Measurements from ENCODE around the gene PKD1. TPM values are rescaled to one million over a fixed set of nuclear protein-coding genes. Genes with fewer than 3 reads are reported as not detected.

PKD1 gene
- total RNA-seq, 1 experiment from 2014 or later: 102 TPM

DNA sequence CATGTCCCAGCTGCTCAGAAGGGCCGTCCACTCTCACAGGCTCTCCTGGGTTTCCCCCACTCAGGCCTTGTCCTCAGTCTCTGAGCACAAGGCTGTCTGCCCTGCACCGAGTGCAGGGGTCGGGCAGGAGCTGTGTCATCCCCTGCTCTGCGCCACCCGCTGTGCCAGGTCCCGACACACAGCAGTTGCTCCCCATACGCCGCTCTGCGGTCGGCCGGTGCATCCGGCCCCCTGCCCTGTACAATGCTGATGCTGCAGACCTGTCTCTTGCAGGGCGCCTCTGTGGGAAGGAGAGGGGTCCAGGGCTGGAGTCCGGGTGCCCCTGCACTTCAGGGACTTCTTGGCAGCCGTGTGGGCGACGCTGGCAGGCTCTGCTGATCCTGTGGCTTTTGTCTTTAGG is 81.8 kb downstream of the PKD1 start:
- H3K4me3 Mint-ChIP-seq: no peak overlapping the region
- H3K27ac Mint-ChIP-seq: no peak overlapping the region
- ChIA-PET CTCF (no interaction called here), POLR2A (no interaction called here)
- peaks cover 3% of the 10 kb centered on the region; the same call in 1 of the 2 replicates for H3K36me3 Mint-ChIP-seq
- H3K27me3 Mint-ChIP-seq (ENCODE audit: low read depth): no peaks in the 10 kb centered on the region
- TF ChIP-seq JUN (CRISPR knock-in tag; IDR thresholded peaks at IDR 0.05) (no peak), TEAD1 (CRISPR knock-in tag; IDR thresholded peaks at IDR 0.05) (no peak), IRF2 (CRISPR knock-in tag; IDR thresholded peaks at IDR 0.05; ENCODE audit: borderline replicate concordance, low read depth) (no peak), ZNF138 (CRISPR knock-in tag; conservative IDR thresholded peaks at IDR 0.05) (no peak), IRF1 (CRISPR knock-in tag; IDR thresholded peaks at IDR 0.05) (no peak), GABPB1 (CRISPR knock-in tag; IDR thresholded peaks at IDR 0.05) (no peak), GTF2I (CRISPR knock-in tag; conservative IDR thresholded peaks at IDR 0.05) (no peak), ETV6 (CRISPR knock-in tag; IDR thresholded peaks at IDR 0.05) (no peak), NR3C1 (CRISPR knock-in tag; conservative IDR thresholded peaks at IDR 0.05; ENCODE audit: low read depth) (no peak), FOXP4 (CRISPR knock-in tag; IDR thresholded peaks at IDR 0.05) (no peak), ZNF317 (CRISPR knock-in tag; IDR thresholded peaks at IDR 0.05; ENCODE audit: borderline replicate concordance, low read depth) (no peak), TCF7 (CRISPR knock-in tag; IDR thresholded peaks at IDR 0.05; ENCODE audit: low read depth) (no peak)
- TF ChIP-seq, protein P1, sequence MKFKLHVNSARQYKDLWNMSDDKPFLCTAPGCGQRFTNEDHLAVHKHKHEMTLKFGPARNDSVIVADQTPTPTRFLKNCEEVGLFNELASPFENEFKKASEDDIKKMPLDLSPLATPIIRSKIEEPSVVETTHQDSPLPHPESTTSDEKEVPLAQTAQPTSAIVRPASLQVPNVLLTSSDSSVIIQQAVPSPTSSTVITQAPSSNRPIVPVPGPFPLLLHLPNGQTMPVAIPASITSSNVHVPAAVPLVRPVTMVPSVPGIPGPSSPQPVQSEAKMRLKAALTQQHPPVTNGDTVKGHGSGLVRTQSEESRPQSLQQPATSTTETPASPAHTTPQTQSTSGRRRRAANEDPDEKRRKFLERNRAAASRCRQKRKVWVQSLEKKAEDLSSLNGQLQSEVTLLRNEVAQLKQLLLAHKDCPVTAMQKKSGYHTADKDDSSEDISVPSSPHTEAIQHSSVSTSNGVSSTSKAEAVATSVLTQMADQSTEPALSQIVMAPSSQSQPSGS (CRISPR knock-in tag; IDR thresholded peaks at IDR 0.05; ENCODE audit: borderline replicate concordance, low read depth): no peak
- TF ChIP-seq, protein P2, sequence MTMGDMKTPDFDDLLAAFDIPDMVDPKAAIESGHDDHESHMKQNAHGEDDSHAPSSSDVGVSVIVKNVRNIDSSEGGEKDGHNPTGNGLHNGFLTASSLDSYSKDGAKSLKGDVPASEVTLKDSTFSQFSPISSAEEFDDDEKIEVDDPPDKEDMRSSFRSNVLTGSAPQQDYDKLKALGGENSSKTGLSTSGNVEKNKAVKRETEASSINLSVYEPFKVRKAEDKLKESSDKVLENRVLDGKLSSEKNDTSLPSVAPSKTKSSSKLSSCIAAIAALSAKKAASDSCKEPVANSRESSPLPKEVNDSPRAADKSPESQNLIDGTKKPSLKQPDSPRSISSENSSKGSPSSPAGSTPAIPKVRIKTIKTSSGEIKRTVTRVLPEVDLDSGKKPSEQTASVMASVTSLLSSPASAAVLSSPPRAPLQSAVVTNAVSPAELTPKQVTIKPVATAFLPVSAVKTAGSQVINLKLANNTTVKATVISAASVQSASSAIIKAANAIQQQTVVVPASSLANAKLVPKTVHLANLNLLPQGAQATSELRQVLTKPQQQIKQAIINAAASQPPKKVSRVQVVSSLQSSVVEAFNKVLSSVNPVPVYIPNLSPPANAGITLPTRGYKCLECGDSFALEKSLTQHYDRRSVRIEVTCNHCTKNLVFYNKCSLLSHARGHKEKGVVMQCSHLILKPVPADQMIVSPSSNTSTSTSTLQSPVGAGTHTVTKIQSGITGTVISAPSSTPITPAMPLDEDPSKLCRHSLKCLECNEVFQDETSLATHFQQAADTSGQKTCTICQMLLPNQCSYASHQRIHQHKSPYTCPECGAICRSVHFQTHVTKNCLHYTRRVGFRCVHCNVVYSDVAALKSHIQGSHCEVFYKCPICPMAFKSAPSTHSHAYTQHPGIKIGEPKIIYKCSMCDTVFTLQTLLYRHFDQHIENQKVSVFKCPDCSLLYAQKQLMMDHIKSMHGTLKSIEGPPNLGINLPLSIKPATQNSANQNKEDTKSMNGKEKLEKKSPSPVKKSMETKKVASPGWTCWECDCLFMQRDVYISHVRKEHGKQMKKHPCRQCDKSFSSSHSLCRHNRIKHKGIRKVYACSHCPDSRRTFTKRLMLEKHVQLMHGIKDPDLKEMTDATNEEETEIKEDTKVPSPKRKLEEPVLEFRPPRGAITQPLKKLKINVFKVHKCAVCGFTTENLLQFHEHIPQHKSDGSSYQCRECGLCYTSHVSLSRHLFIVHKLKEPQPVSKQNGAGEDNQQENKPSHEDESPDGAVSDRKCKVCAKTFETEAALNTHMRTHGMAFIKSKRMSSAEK (CRISPR knock-in tag; IDR thresholded peaks at IDR 0.05; ENCODE audit: borderline replicate concordance): no peak
- no peaks in the 10 kb centered on the region; the same call in 1 of the 2 replicates for H3K4me1 Mint-ChIP-seq
- ATAC-seq (no peak), DNase-seq (ENCODE audit: low spot score) (no peak)
- no peaks in the 10 kb centered on the region for H3K9me3 Mint-ChIP-seq

DNA sequence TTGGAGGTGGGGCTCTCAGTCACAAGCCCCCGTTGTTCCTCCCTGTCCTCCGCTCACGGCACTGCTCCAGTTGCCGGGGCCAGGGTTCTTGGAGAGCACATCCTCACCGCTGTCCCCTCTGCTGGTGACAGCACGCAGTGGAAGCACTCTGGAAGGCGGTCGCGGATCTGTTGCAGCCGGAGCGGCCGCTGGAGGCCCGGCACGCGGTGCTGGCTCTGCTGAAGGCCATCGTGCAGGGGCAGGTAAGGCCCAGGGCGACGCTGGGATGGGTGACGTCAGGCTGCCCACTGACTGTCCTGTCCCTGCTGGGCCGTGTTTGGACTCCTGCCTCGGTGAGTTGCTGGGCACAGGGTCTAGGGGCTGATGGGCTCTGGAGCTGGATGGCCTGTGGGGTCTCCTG is 82.5 kb downstream of the PKD1 start:
- no peak overlapping the region for H3K27ac Mint-ChIP-seq
- no peaks in the 10 kb centered on the region for H3K9me3 Mint-ChIP-seq
- peaks cover 3% of the 10 kb centered on the region; the same call in 1 of the 2 replicates for H3K36me3 Mint-ChIP-seq
- POLR2A ChIA-PET: no interaction called here
- peaks cover 6% of the 10 kb centered on the region; the same call in 1 of the 2 replicates for H3K4me1 Mint-ChIP-seq
- H3K27me3 Mint-ChIP-seq (ENCODE audit: low read depth): no peaks in the 10 kb centered on the region
- no peak overlapping the region for H3K4me3 Mint-ChIP-seq
- CTCF ChIA-PET: no interaction called here
- ATAC-seq (no peak), DNase-seq (ENCODE audit: low spot score) (no peak)
- TF ChIP-seq ETV6 (CRISPR knock-in tag; IDR thresholded peaks at IDR 0.05): no peak
- no peak for TF ChIP-seq ATF1 (CRISPR knock-in tag; IDR thresholded peaks at IDR 0.05)
- TF ChIP-seq IRF1 (CRISPR knock-in tag; IDR thresholded peaks at IDR 0.05): no peak
- no peak for TF ChIP-seq ESRRA (CRISPR knock-in tag; IDR thresholded peaks at IDR 0.05; ENCODE audit: borderline replicate concordance)
- TF ChIP-seq NR2C2 (CRISPR knock-in tag; IDR thresholded peaks at IDR 0.05): no peak
- no peak for TF ChIP-seq ELF4 (CRISPR knock-in tag; IDR thresholded peaks at IDR 0.05; ENCODE audit: low read depth)
- TF ChIP-seq KAT7 (CRISPR knock-in tag; IDR thresholded peaks at IDR 0.05; ENCODE audit: borderline replicate concordance): no peak
- TF ChIP-seq CREB1 (CRISPR knock-in tag; IDR thresholded peaks at IDR 0.05): no peak
- no peak for TF ChIP-seq E2F1 (CRISPR knock-in tag; IDR thresholded peaks at IDR 0.05)
- no peak for TF ChIP-seq FOXP1 (CRISPR knock-in tag; IDR thresholded peaks at IDR 0.05; ENCODE audit: borderline replicate concordance)
- no peak for TF ChIP-seq FOXK1 (CRISPR knock-in tag; IDR thresholded peaks at IDR 0.05)
- TF ChIP-seq ZNF138 (CRISPR knock-in tag; conservative IDR thresholded peaks at IDR 0.05): no peak
- TF ChIP-seq TEAD4 (CRISPR knock-in tag; IDR thresholded peaks at IDR 0.05): no peak
- TF ChIP-seq ZNF396 (CRISPR knock-in tag; IDR thresholded peaks at IDR 0.05; ENCODE audit: borderline replicate concordance): no peak
- no peak for TF ChIP-seq NR3C1 (CRISPR knock-in tag; conservative IDR thresholded peaks at IDR 0.05; ENCODE audit: low read depth)
- TF ChIP-seq ZNF317 (CRISPR knock-in tag; IDR thresholded peaks at IDR 0.05; ENCODE audit: borderline replicate concordance, low read depth): no peak
